RWPE1 (cell line): Measurements from ENCODE around the gene BTNL9.
"Not testable (repeated sequence)": the region's sequence is repeated elsewhere in the genome, so short reads cannot be mapped to it uniquely, and the experiment has no call there.

Experiments used
- CTCF ChIA-PET: fragments of 350-600 bp; sonication (Branson Sonifier 250); formaldehyde crosslinking; extraction: SDS; loops from one replicate; lab custom pipeline; 2021; lab: Yijun Ruan, JAX
- POLR2A ChIA-PET: fragments of 400-600 bp; formaldehyde crosslinking; extraction: SDS; loops from one replicate; lab custom pipeline; 2020; ENCODE audit warnings: antibody characterized with exemption; ENCODE audit not compliant: low non-redundant PET; lab: Yijun Ruan, JAX
- DNase-seq: peaks from one replicate; pipeline ENCODE4 v3.0.0; 2012; ENCODE audit warnings: low spot score
- H3K27ac ChIP-seq: fragments of 450-650 bp; 2 replicates; pipeline ENCODE4 v1.5.1; 2017
- CTCF ChIP-seq: fragments of 450-650 bp; conservative IDR thresholded peaks from 2 replicates; pipeline ENCODE4 v1.5.1; 2017; ENCODE audit warnings: low read depth, mild to moderate bottlenecking

Gene BTNL9

DNA sequence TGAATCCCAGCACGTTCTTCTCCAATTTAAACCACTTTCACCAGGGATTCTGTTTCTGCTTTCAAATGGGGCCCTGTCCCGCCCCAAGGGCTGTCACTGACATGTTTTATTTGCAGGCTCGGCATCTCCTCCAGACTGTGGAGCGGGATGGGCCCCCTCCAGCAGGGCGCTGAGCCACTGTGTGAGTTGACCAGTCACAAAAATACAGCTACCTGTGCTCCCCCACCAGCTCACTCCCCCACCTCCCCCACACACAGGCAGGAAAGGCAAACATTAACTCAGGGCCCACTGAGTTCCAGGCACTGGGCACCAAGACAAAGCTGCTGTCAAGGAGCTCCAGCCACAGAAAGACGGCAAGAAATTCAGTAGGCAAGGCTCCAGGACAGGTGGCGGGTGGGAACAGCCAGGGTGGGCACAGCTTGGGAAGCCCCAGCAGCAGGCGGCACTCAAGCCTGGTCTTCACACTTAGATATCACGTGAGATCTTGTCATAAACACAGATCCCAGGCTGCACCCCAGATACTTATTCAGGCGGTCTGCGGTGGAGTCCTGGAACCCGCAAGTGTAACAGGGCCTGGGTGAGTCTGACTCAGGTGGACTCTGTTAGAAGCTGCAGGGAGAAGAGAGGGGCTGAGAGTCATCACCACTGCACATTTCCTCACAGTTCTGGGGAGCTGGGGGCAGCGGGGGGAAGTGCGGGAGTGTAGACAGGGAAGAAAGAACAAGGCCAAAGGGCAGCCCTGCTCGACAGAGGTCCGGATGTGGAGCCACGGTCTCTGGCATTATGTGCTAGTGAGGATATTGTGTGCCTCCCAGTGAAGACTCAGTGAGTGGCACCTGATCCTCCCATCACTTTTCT lies 46.2 kb downstream of the BTNL9 start:
- DNase-seq = no peak
- POLR2A ChIA-PET = no interaction called here
- CTCF ChIA-PET = interaction anchor here (0.5 to 1.1 kb wide), 4 partner anchors 23 to 218 kb away, joined by 3 to 8 read pairs (median 4); no protein-coding TSS in a partner anchor

GRCh38 chr5:181086884-181087205 lies 46.8 kb downstream of the BTNL9 start:
- CTCF ChIA-PET = interaction anchor here (0.6 kb wide), 1 partner anchor 23 kb away, joined by 3 read pairs; no protein-coding TSS in a partner anchor

More for the DNA sequence above, 46.2 kb downstream of the BTNL9 start:
- no peak for TF ChIP-seq CTCF
- H3K27ac ChIP-seq = no peak overlapping the region

GRCh38 chr5:181087309-181087708 lies 47.2 kb downstream of the BTNL9 start:
- H3K27ac ChIP-seq = no peak overlapping the region
- CTCF ChIA-PET = interaction anchor here (0.8 kb wide), 1 partner anchor 13 kb away, joined by 3 read pairs; no protein-coding TSS in a partner anchor
- no peak for DNase-seq
- TF ChIP-seq CTCF = no peak
- POLR2A ChIA-PET = no interaction called here

More at GRCh38 chr5:181086884-181087205, 46.8 kb downstream of the BTNL9 start:
- TF ChIP-seq CTCF = no peak
- POLR2A ChIA-PET = no interaction called here
- no peak for DNase-seq
- H3K27ac ChIP-seq = no peak overlapping the region

- peak; percentile 69 for DNase-seq
- H3K27ac ChIP-seq = no peak overlapping the region
- TF ChIP-seq CTCF = peak; percentile 27; the same call in 1 of the 2 replicates
- ChIA-PET CTCF (interaction anchor here (0.6 to 0.9 kb wide), 4 partner anchors 63 to 258 kb away, joined by 3 to 4 read pairs (median 4); no protein-coding TSS in a partner anchor), POLR2A (no interaction called here)
Measured at GRCh38 chr5:181088289-181088688, 48.2 kb downstream of the BTNL9 start.

GRCh38 chr5:181092428-181092827 lies 52.4 kb downstream of the BTNL9 start:
- CTCF ChIA-PET = interaction anchor here (0.5 kb wide), 1 partner anchor 80 kb away, joined by 3 read pairs; no protein-coding TSS in a partner anchor
- no peak for DNase-seq
- POLR2A ChIA-PET = no interaction called here
- TF ChIP-seq CTCF = no peak
- no peak overlapping the region for H3K27ac ChIP-seq

DNA sequence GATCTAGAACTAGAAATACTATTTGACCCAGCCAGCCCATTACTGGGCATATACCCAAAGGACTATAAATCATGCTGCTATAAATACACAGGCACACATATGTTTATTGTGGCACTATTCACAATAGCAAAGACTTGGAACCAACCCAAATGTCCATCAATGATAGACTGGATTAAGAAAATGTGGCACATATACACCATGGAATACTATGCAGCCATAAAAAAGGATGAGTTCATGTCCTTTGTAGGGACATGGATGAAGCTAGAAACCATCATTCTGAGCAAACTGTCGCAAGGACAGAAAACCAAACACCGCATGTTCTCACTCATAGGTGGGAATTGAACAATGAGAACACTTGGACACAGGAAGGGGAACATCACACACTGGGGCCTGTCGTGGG lies 55.1 kb downstream of the BTNL9 start:
- H3K27ac ChIP-seq, CTCF ChIA-PET, DNase-seq, POLR2A ChIA-PET: not testable (repeated sequence)

DNA sequence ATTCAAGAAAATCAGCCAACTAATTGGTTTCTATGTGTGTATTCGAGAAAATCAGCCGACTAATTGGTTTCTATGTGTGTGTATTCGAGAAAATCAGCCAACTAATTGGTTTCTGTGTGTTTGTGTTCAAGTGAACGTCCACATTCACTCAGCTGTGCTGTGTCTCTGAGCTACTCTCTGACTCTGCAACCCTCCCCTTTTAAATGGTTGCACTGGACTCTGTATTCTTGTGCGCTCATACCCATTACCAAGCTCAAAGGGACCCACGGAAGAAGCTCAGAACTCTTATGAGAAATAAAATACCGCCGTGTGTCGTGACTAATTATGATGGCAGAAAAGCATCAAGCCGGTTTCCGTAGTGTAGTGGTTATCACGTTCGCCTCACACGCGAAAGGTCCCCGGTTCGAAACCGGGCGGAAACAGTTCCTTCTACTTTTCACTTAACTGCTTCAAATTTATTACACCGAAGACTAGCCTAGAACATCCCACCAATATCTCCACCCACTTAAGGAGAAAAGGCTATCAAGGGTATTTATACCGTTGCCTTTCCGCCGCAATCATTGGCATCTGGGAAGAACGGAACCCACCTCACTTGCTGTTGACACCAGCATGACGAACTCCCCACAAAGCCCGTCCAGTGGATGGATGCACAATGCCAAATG lies 56.8 kb downstream of the BTNL9 start:
- H3K27ac ChIP-seq, POLR2A ChIA-PET, CTCF ChIA-PET, DNase-seq: not testable (repeated sequence)

GRCh38 chr5:181097383-181097753 lies 57.3 kb downstream of the BTNL9 start:
- POLR2A ChIA-PET, DNase-seq, CTCF ChIA-PET, H3K27ac ChIP-seq: not testable (repeated sequence)

- POLR2A ChIA-PET, CTCF ChIA-PET, DNase-seq, H3K27ac ChIP-seq: not testable (repeated sequence)
Measured at GRCh38 chr5:181097759-181098491, 57.9 kb downstream of the BTNL9 start.
